ENCODE measurements around the gene LAMTOR2.
A peak's percentile ranks its signal among the peaks of the same experiment; 100 is the strongest.

The LAMTOR2 gene

GRCh38 chr1:156081180-156081916 is 26.8 kb downstream of the LAMTOR2 start:
- peak; percentile 61 for TF ChIP-seq L3MBTL2 (conservative IDR thresholded peaks at IDR 0.05)
- no peak for TF ChIP-seq CTBP1 (IDR thresholded peaks at IDR 0.05; ENCODE audit: borderline replicate concordance)
- ChIA-PET POLR2A (interaction anchor here (1.1 kb wide), 1 partner anchor 132 kb away, joined by 3 read pairs; the partner anchor contains the start of gene PMF1), CTCF (no interaction called here)
- no peak for DNase-seq (ENCODE audit: extremely low spot score)

- ChIA-PET CTCF (no interaction called here), POLR2A (interaction anchor here (1.0 to 3.6 kb wide), 5 partner anchors 16 to 131 kb away, joined by 3 to 15 read pairs (median 5); partner anchors contain the start of genes ARHGEF2, LAMTOR2, PMF1 and UBQLN4)
- TF ChIP-seq TARDBP (IDR thresholded peaks at IDR 0.05): no peak
- TF ChIP-seq HDGF (IDR thresholded peaks at IDR 0.05; ENCODE audit: borderline replicate concordance): no peak
- no peak for TF ChIP-seq ELF4 (IDR thresholded peaks at IDR 0.05)
- TF ChIP-seq PKNOX1 (IDR thresholded peaks at IDR 0.05): no peak
- TF ChIP-seq FOXM1 (IDR thresholded peaks at IDR 0.05; ENCODE audit: borderline replicate concordance): no peak
- no peak for TF ChIP-seq FOXA1 (IDR thresholded peaks at IDR 0.05)
- TF ChIP-seq CTBP1 (IDR thresholded peaks at IDR 0.05; ENCODE audit: borderline replicate concordance): no peak
- no peak for TF ChIP-seq LEF1 (IDR thresholded peaks at IDR 0.05; ENCODE audit: borderline replicate concordance)
- TF ChIP-seq NFRKB (IDR thresholded peaks at IDR 0.05): no peak
- TF ChIP-seq L3MBTL2 (conservative IDR thresholded peaks at IDR 0.05): no peak
- TF ChIP-seq BHLHE40 (IDR thresholded peaks at IDR 0.05; ENCODE audit: borderline replicate concordance): no peak
- no peak for TF ChIP-seq SP1 (IDR thresholded peaks at IDR 0.05)
- DNase-seq (ENCODE audit: extremely low spot score): no peak
These were observed 27.3 kb downstream of the LAMTOR2 start for GRCh38 chr1:156081917-156082308.

- TF ChIP-seq PKNOX1 (IDR thresholded peaks at IDR 0.05): no peak
- TF ChIP-seq FOXK2 (IDR thresholded peaks at IDR 0.05): no peak
- TF ChIP-seq ARNT (IDR thresholded peaks at IDR 0.05): no peak
- no peak for TF ChIP-seq ELF4 (IDR thresholded peaks at IDR 0.05)
- TF ChIP-seq CTBP1 (IDR thresholded peaks at IDR 0.05; ENCODE audit: borderline replicate concordance): no peak
- no peak for TF ChIP-seq HDGF (IDR thresholded peaks at IDR 0.05; ENCODE audit: borderline replicate concordance)
- TF ChIP-seq FOXM1 (IDR thresholded peaks at IDR 0.05; ENCODE audit: borderline replicate concordance): no peak
- TF ChIP-seq L3MBTL2 (conservative IDR thresholded peaks at IDR 0.05): no peak
- TF ChIP-seq BHLHE40 (IDR thresholded peaks at IDR 0.05; ENCODE audit: borderline replicate concordance): no peak
- TF ChIP-seq FOXA1 (IDR thresholded peaks at IDR 0.05): no peak
- no peak for TF ChIP-seq LEF1 (IDR thresholded peaks at IDR 0.05; ENCODE audit: borderline replicate concordance)
- TF ChIP-seq NFRKB (IDR thresholded peaks at IDR 0.05): no peak
- no peak for TF ChIP-seq SUZ12 (IDR thresholded peaks at IDR 0.05)
- no peak for TF ChIP-seq TARDBP (IDR thresholded peaks at IDR 0.05)
- TF ChIP-seq ZNF384 (IDR thresholded peaks at IDR 0.05): no peak
- no peak for TF ChIP-seq SP1 (IDR thresholded peaks at IDR 0.05)
- POLR2A ChIA-PET: interaction anchor here (1.0 to 3.6 kb wide), 7 partner anchors 16 to 148 kb away, joined by 3 to 15 read pairs (median 4); partner anchors contain the start of genes ARHGEF2, LAMTOR2, PMF1 and UBQLN4
These were observed 27.9 kb downstream of the LAMTOR2 start, which contains the start of gene MEX3A for GRCh38 chr1:156082309-156083091. MEX3A (minus strand) TSS chr1:156082465; CDS start chr1:156081998, 467 bp downstream.

GRCh38 chr1:156083800-156084790 is 29.5 kb downstream of the LAMTOR2 start:
- ChIA-PET POLR2A (interaction anchor here (1.1 to 3.6 kb wide), 4 partner anchors 30 to 149 kb away, joined by 3 to 15 read pairs (median 8); partner anchors contain the start of genes LAMTOR2, PMF1 and UBQLN4), CTCF (interaction anchor here (0.6 to 1.3 kb wide), 5 partner anchors 13 to 533 kb away, joined by 3 to 6 read pairs (median 4); no protein-coding TSS in a partner anchor)
- TF ChIP-seq HDGF (IDR thresholded peaks at IDR 0.05; ENCODE audit: borderline replicate concordance) (no peak), FOXK2 (IDR thresholded peaks at IDR 0.05) (no peak), CTBP1 (IDR thresholded peaks at IDR 0.05; ENCODE audit: borderline replicate concordance) (no peak), ARNT (IDR thresholded peaks at IDR 0.05) (no peak), FOXM1 (IDR thresholded peaks at IDR 0.05; ENCODE audit: borderline replicate concordance) (no peak), ELF4 (IDR thresholded peaks at IDR 0.05) (no peak), PKNOX1 (IDR thresholded peaks at IDR 0.05) (no peak), NFRKB (IDR thresholded peaks at IDR 0.05) (no peak), L3MBTL2 (conservative IDR thresholded peaks at IDR 0.05) (no peak), LEF1 (IDR thresholded peaks at IDR 0.05; ENCODE audit: borderline replicate concordance) (no peak), ZNF384 (IDR thresholded peaks at IDR 0.05) (no peak), SUZ12 (IDR thresholded peaks at IDR 0.05) (no peak), TARDBP (IDR thresholded peaks at IDR 0.05) (no peak), BHLHE40 (IDR thresholded peaks at IDR 0.05; ENCODE audit: borderline replicate concordance) (no peak), SP1 (IDR thresholded peaks at IDR 0.05) (no peak), FOXA1 (IDR thresholded peaks at IDR 0.05) (no peak)
- no peak for DNase-seq (ENCODE audit: extremely low spot score)

More at GRCh38 chr1:156082309-156083091, 27.9 kb downstream of the LAMTOR2 start, which contains the start of gene MEX3A:
- peak; percentile 88 for DNase-seq (ENCODE audit: extremely low spot score)
- CTCF ChIA-PET: interaction anchor here (0.6 to 1.3 kb wide), 2 partner anchors 44 to 57 kb away, joined by 3 to 4 read pairs; no protein-coding TSS in a partner anchor

Data from HEK293T (cell line).